H54 (cell line): ENCODE results near the gene GPR160.
A peak's percentile ranks its signal among the peaks of the same experiment; 100 is the strongest.

Experiments used
- DNase-seq: peaks from one replicate; pipeline ENCODE4 v3.0.0; 2011; ENCODE audit warnings: low spot score, mixed read lengths; ENCODE audit not compliant: insufficient read length
- FAIRE-seq: peaks from 3 replicates; lab custom pipeline; 2011; peaks lifted over from hg19 to GRCh38; lab: Jason Lieb, UNC
- POLR2A ChIP-seq: IDR thresholded peaks from 2 replicates; pipeline ENCODE4 v1.6.1; 2011; ENCODE audit warnings: low read depth, mild to moderate bottlenecking, low read length

Gene GPR160

GRCh38 chr3:170046269-170047132, 8.7 kb downstream of the GPR160 start:
- TF ChIP-seq POLR2A: no peak
- FAIRE-seq (no peak), DNase-seq (no peak)

GRCh38 chr3:170047133-170047404, 9.3 kb downstream of the GPR160 start:
- FAIRE-seq (no peak), DNase-seq (no peak)
- no peak for TF ChIP-seq POLR2A

- TF ChIP-seq POLR2A: no peak
- peak; percentile 100 for FAIRE-seq
These were observed 11.6 kb downstream of the GPR160 start for GRCh38 chr3:170049146-170050000.

GRCh38 chr3:170050753-170051152, 13.0 kb downstream of the GPR160 start:
- FAIRE-seq (no peak), DNase-seq (no peak)
- no peak for TF ChIP-seq POLR2A

More at GRCh38 chr3:170049146-170050000, 11.6 kb downstream of the GPR160 start:
- peak; percentile 88 for DNase-seq

- FAIRE-seq (no peak), DNase-seq (no peak)
- no peak for TF ChIP-seq POLR2A
These were observed 14.6 kb downstream of the GPR160 start for GRCh38 chr3:170052398-170052797.

- TF ChIP-seq POLR2A: no peak
- no peak for FAIRE-seq
- no peak for DNase-seq
These were observed 16.4 kb downstream of the GPR160 start for GRCh38 chr3:170054204-170054603.

- FAIRE-seq: peak; percentile 72
- TF ChIP-seq POLR2A: no peak
- peak; percentile 47 for DNase-seq
These were observed 17.4 kb downstream of the GPR160 start for GRCh38 chr3:170055209-170055608.

- no peak for TF ChIP-seq POLR2A
- FAIRE-seq (no peak), DNase-seq (no peak)
These were observed 19.1 kb downstream of the GPR160 start for GRCh38 chr3:170056710-170057454.

- DNase-seq (no peak), FAIRE-seq (no peak)
- no peak for TF ChIP-seq POLR2A
These were observed 19.8 kb downstream of the GPR160 start for GRCh38 chr3:170057550-170057949.

- no peak for FAIRE-seq
- no peak for TF ChIP-seq POLR2A
- no peak for DNase-seq
These were observed 20.3 kb downstream of the GPR160 start for GRCh38 chr3:170058127-170058526.

GRCh38 chr3:170059447-170059846, 21.7 kb downstream of the GPR160 start:
- DNase-seq (no peak), FAIRE-seq (no peak)
- TF ChIP-seq POLR2A: no peak

- no peak for TF ChIP-seq POLR2A
- no peak for DNase-seq
- FAIRE-seq: no peak
These were observed 24.3 kb downstream of the GPR160 start for GRCh38 chr3:170062068-170062467.

- no peak for DNase-seq
- FAIRE-seq: no peak
- TF ChIP-seq POLR2A: no peak
These were observed 25.0 kb downstream of the GPR160 start for GRCh38 chr3:170062769-170063168.

- no peak for FAIRE-seq
- DNase-seq: no peak
- no peak for TF ChIP-seq POLR2A
These were observed 25.9 kb downstream of the GPR160 start for GRCh38 chr3:170063691-170064090.
